Fibroblast of skin of right quadriceps (primary cell): Measurements from ENCODE around the gene CNGA4.
"Not testable (repeated sequence)": the region's sequence is repeated elsewhere in the genome, so short reads cannot be mapped to it uniquely, and the experiment has no call there.

ENCODE experiments used
- DNase-seq: peaks from one replicate; pipeline ENCODE4 v3.0.0-alpha.2; 2013

Gene CNGA4

GRCh38 chr11:6269994-6270393 is 31.1 kb downstream of the CNGA4 start:
- no peak for DNase-seq

GRCh38 chr11:6270584-6271246 is 31.8 kb downstream of the CNGA4 start:
- DNase-seq, result no peak

- no peak for DNase-seq
Measured at GRCh38 chr11:6271598-6271997, 32.7 kb downstream of the CNGA4 start.

DNA sequence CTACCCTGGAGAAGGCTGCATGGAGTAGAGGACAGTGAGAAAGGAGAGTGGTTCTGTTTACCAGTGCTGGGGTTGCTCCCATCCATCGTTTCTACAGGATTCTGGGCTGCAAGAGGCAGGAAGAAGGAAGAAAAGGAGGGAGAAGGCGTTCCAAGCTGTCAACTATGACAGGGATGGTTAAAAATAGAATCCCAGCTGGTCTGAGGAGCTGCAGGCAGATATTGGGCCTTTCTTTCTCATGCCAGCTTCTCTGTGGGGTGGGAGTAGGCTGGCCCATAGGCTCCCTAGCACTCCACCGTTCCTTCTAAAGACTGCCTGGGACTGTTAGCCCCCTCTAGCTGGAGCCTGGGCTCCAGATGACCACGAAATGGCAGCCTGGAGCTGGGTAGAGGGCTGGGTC is 34.3 kb downstream of the CNGA4 start:
- DNase-seq, result no peak

- not testable (repeated sequence) for DNase-seq
Measured at GRCh38 chr11:6280809-6281208, 41.9 kb downstream of the CNGA4 start.

GRCh38 chr11:6283453-6284023 is 44.6 kb downstream of the CNGA4 start:
- DNase-seq, result no peak

- DNase-seq, result no peak
Measured at GRCh38 chr11:6284250-6284649, 45.4 kb downstream of the CNGA4 start.

GRCh38 chr11:6285019-6285418 is 46.1 kb downstream of the CNGA4 start:
- no peak for DNase-seq
